AG09309 (cell line): Measurements from ENCODE around the gene AATK.

Source experiments
- DNase-seq: peaks from one replicate; pipeline ENCODE4 v3.0.0-alpha.2; 2010; ENCODE audit warnings: low read depth
- H3K4me3 ChIP-seq: 2 replicates; pipeline ENCODE4 v1.5.1; 2011; ENCODE audit warnings: mild to moderate bottlenecking, low read depth, low read length, moderate library complexity; ENCODE audit not compliant: control insufficient read depth
- TF ChIP-seq, protein P1 (sequence below): IDR thresholded peaks from 2 replicates; pipeline ENCODE4 v1.5.1; 2011; ENCODE audit warnings: mild to moderate bottlenecking, low read depth, low read length, inconsistent platforms; ENCODE audit not compliant: insufficient read depth, control insufficient read depth; ENCODE audit errors: missing control alignments

The AATK gene

DNA sequence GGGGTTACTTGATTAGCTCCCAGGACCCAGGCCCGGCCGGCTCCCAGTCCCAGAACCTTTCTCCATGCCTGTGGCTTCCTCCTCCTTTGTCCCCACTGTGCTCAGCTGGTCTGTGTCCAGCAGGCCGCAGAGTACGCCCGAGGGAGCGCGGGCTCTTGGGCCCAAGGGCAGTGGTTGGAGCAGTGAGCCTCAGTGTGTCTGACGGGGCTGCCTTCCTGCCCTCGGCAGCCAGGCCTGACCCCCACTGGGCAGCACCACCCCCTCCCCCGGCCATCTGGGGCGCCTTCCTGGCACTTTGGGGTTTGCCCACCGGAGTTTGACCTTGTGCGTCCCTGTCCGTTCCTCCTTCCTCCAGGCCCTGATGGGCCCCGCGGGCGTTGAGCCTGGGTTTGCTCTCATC, 63.2 kb downstream of the AATK start:
- TF ChIP-seq, protein P1, sequence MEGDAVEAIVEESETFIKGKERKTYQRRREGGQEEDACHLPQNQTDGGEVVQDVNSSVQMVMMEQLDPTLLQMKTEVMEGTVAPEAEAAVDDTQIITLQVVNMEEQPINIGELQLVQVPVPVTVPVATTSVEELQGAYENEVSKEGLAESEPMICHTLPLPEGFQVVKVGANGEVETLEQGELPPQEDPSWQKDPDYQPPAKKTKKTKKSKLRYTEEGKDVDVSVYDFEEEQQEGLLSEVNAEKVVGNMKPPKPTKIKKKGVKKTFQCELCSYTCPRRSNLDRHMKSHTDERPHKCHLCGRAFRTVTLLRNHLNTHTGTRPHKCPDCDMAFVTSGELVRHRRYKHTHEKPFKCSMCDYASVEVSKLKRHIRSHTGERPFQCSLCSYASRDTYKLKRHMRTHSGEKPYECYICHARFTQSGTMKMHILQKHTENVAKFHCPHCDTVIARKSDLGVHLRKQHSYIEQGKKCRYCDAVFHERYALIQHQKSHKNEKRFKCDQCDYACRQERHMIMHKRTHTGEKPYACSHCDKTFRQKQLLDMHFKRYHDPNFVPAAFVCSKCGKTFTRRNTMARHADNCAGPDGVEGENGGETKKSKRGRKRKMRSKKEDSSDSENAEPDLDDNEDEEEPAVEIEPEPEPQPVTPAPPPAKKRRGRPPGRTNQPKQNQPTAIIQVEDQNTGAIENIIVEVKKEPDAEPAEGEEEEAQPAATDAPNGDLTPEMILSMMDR: no peak

DNA sequence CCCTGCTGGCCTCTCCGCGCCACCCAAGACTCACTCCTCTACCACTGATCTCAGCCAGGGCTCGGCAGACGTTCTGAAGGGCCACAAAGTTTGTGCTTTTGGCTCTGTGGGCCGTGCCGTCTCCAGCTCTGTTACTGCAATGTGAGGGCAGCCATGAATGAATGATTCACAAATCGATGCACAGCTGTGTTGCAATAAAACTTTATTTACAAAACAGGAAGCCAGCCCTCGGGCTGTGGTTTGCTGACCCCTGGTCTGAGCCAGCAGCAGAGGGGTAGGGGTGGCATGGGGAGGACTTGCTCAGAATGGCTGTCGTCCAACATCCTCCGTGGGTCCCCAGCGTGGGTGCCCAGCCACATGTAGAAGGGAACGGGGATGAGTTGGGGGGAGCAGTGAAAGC, 63.7 kb downstream of the AATK start:
- TF ChIP-seq, protein P1: no peak
- no peak overlapping the region for H3K4me3 ChIP-seq
- no peak for DNase-seq

More for the DNA sequence above, 63.2 kb downstream of the AATK start:
- no peak overlapping the region for H3K4me3 ChIP-seq
- DNase-seq: no peak

DNA sequence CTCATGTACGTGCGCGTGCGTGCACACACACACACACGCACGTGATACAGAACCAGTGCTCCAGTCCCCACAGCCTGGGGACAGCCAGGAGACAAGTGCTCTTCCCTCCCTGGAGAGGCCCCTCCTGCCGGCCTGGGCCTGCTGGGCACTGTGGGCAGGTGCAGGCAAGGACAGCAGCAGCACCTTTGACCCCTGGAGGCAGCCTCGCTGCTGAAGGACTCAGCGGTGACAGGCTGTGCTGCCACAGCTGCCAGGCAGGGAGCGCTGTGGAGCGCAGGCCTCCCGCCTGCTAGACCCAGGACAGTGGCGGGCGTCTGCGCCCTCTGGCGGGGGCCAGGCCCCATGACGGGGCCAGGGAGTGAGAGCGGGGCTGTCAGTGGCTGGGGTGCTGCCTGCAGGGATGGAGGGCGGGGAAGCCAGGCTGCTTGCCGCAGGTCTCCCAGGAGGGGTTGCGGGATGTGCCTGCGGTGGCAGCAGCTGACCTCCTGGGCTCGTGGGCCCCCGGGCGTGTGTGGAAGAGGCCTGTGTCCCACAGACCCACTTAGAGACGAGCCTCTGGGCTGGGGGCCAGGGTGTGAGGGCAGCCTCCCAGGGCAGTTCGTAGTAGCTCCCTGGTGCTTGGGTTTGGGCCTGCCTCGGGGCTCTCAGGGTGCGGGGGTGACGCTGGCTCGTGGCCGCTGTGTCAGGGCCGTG, 64.3 kb downstream of the AATK start:
- TF ChIP-seq, protein P1: peak; percentile 100
- DNase-seq: no peak

DNA sequence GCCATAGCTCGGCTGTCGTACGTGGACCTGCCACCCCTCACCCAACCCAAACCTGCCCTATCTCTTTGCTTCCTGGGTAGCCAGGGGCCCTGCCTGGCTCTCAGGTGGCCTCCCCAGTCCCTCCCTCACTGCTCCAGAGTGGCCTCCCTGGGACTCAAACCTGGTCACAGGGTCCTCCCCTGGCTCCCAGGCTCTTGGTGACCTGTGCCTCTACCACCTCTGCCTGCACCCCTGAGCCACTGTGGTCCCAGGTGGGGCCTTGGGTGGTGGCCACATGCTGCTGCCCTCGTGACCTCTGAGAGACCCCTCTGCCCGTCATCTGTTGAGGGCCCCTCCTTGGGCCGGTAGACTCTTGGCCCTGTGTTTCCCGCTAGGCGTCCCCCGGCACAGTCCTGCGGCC, 65.4 kb downstream of the AATK start:
- no peak for DNase-seq
- H3K4me3 ChIP-seq: no peak overlapping the region
- TF ChIP-seq, protein P1: no peak

More for the DNA sequence above, 64.3 kb downstream of the AATK start:
- no peak overlapping the region for H3K4me3 ChIP-seq

DNA sequence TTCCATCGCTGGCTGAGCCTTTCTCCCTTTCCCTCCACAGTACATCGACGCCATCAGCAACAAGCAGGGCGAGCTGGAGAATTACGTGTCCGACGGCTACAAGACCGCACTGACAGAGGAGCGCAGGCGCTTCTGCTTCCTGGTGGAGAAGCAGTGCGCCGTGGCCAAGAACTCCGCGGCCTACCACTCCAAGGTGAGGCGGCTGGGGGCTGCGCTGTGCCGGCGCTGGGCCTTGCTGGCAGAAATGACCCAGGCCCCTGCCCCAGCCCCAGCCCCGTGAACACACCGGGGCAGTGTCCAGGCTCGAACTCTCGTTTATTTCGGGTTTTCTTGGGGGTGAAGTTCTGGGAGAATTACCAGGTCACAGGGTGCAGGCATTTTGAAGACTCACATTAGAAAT, 66.1 kb downstream of the AATK start:
- TF ChIP-seq, protein P1: no peak
- no peak for DNase-seq
- no peak overlapping the region for H3K4me3 ChIP-seq

DNA sequence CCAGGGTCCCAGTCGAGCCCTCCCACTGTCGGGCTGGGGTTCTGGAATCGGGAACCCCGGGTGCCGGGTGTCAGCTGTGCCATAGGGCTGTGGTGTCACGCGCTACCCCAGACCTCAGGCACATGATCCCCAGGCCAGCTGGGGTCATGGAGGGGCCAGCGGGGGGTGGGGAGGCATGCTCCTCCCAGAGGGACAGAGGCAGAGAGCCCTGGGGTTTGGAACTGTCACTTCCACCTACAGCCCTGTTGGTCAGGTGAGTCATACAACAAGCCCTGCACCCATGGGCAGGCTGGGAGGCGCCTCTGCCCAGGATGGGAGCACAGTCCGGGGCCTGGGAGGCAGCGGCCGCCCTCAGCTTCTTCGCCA, 68.1 kb downstream of the AATK start:
- peak overlapping the region; percentile 35 for H3K4me3 ChIP-seq
- DNase-seq: no peak
- TF ChIP-seq, protein P1: no peak
